ENCODE measurements around the gene MUCL3.

DNA sequence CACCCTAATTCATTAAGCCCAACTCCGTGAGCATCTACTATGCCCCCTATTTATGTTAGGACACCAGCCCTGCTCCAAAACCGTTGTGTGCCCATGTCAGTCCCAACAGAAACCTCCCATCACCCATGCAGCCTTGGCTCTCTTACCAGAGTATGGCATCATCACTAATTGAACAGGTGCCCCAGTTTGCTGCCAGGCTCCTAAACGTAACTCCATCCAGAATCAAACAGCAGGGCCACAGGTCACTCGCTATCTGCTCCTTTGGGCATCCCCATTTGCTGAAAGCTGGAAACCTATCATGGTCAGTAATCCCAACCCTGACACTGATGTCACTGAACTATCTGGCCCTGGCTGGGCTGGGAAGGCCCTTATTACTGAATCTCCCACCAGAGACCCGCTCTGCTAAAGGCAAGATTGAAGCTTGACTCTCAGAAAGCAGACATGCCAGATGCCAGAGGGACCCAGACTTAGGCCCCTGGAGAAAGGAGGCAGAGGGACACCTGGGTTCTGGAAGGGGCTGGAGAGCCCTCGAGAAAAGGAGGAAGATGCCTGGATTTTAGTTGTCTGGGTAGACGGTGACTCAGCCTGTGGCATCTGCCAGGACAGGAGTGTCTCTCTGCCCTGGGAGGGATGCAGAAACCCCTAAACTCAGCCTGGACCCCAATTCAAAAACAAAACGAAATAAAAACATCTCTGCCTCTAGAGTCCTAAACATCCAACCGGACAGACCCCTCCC is 14.0 kb downstream of the MUCL3 start:
- TF ChIP-seq TEAD4 (IDR thresholded peaks at IDR 0.05), result no peak
- TF ChIP-seq CEBPB (IDR thresholded peaks at IDR 0.05), result no peak
- TF ChIP-seq CREB1 (IDR thresholded peaks at IDR 0.05; ENCODE audit: low read depth), result no peak

Data from Ishikawa (cell line).